Measurements from ENCODE around the gene GADL1.

GADL1 gene

DNA sequence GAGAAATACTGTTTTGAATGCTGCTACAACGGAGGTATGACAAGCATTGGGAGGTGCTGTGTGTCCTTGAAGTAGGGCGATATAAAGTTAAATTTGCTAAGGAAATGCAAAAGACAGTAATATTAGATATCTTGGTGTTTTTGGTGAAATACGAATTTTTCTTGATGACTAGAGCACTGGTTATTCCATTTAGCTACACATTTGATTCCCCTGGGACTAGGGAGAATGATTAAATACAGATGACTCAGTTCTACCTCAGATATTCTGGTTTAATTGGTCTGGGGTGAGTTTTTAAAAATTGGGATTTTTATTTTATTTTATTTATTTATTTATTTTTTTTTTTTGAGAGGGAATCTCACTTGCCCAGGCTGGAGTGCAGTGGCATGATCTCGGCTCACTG lies 18.7 kb upstream of the GADL1 start:
- no peak for DNase-seq
- no peak overlapping the region for H3K27ac ChIP-seq (ENCODE audit: insufficient read depth in 1 of 2, low read depth in 1 of 2, low read length in 2 of 2, poor library complexity in 1 of 2, severe bottlenecking in 2 of 2)
- H3K36me3 ChIP-seq (ENCODE audit: control insufficient read depth in 4 of 4, insufficient read depth in 4 of 4, low read length in 3 of 4): no peaks in the 10 kb centered on the region
- H3K9me3 ChIP-seq (ENCODE audit: control extremely low read depth in 1 of 5, control insufficient read depth in 4 of 5, insufficient read depth in 2 of 5, low read depth in 1 of 5, low read length in 4 of 5): no peaks in the 10 kb centered on the region
- H3K4me1 ChIP-seq (ENCODE audit: control extremely low read depth in 1 of 4, control insufficient read depth in 4 of 4, insufficient read depth in 4 of 4, low read length in 3 of 4): no peaks in the 10 kb centered on the region
- ChIA-PET CTCF (no interaction called here), POLR2A (no interaction called here)
- no peak overlapping the region for H3K4me3 ChIP-seq (ENCODE audit: control insufficient read depth in 1 of 7, extremely low read depth in 1 of 7, insufficient read depth in 4 of 7, low read depth in 2 of 7, low read length in 6 of 7)
- 93% methylated on average over 2 of the region's 4 CpGs for WGBS (ENCODE audit: insufficient coverage)
- H3K27me3 ChIP-seq (replicated peaks in 2 of 5; ENCODE audit: control insufficient read depth in 4 of 5, insufficient read depth in 5 of 5, low read length in 4 of 5): no peaks in the 10 kb centered on the region

- POLR2A ChIA-PET: no interaction called here
- Histone ChIP-seq H3K4me1 (ENCODE audit: control extremely low read depth in 1 of 4, control insufficient read depth in 4 of 4, insufficient read depth in 4 of 4, low read length in 3 of 4) (no peaks in the 10 kb centered on the region), H3K27ac (ENCODE audit: insufficient read depth in 1 of 2, low read depth in 1 of 2, low read length in 2 of 2, poor library complexity in 1 of 2, severe bottlenecking in 2 of 2) (no peak overlapping the region), H3K27me3 (replicated peaks in 2 of 5; ENCODE audit: control insufficient read depth in 4 of 5, insufficient read depth in 5 of 5, low read length in 4 of 5) (no peaks in the 10 kb centered on the region), H3K36me3 (ENCODE audit: control insufficient read depth in 4 of 4, insufficient read depth in 4 of 4, low read length in 3 of 4) (no peaks in the 10 kb centered on the region), H3K9me3 (ENCODE audit: control extremely low read depth in 1 of 5, control insufficient read depth in 4 of 5, insufficient read depth in 2 of 5, low read depth in 1 of 5, low read length in 4 of 5) (no peaks in the 10 kb centered on the region), H3K4me3 (ENCODE audit: control insufficient read depth in 1 of 7, extremely low read depth in 1 of 7, insufficient read depth in 4 of 7, low read depth in 2 of 7, low read length in 6 of 7) (no peak overlapping the region)
- CTCF ChIA-PET: no interaction called here
- no peak for DNase-seq
Measured at GRCh38 chr3:30912301-30912700, 17.8 kb upstream of the GADL1 start.

DNA sequence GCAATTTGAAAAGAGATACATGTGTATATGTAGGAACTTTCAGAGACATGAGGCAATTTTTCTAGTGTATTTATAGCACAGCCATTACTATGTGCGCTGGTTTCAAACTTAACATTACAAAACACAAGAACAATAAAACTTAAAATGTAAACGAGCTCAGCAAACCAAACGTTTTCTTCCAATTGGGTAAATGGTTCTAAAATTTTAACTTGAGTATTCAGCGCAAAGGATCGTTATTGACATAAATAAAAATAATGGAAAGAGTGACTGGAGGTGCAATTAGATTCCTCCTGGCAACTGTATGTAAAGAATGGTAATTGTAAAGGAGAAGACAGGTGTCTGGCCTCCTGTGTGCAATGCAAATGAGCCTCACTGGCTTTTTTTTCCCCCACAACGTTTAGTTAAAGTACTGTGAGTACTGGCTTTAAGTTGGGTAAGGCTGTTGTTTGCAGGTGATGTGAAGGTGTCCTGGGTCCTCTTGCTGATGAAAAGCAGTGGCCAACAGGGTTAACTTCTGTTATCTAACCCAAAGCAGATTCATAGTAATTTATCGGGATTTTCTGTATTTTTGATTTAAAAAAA lies 14.1 kb upstream of the GADL1 start:
- ChIA-PET POLR2A (no interaction called here), CTCF (interaction anchor here (1.2 kb wide), 1 partner anchor 25 kb away, joined by 5 read pairs; no protein-coding TSS in a partner anchor)
- Histone ChIP-seq H3K4me3 (ENCODE audit: control insufficient read depth in 1 of 7, extremely low read depth in 1 of 7, insufficient read depth in 4 of 7, low read depth in 2 of 7, low read length in 6 of 7) (no peak overlapping the region), H3K27ac (ENCODE audit: insufficient read depth in 1 of 2, low read depth in 1 of 2, low read length in 2 of 2, poor library complexity in 1 of 2, severe bottlenecking in 2 of 2) (no peak overlapping the region), H3K9me3 (ENCODE audit: control extremely low read depth in 1 of 5, control insufficient read depth in 4 of 5, insufficient read depth in 2 of 5, low read depth in 1 of 5, low read length in 4 of 5) (peaks cover 0 to 2% (median 0%) of the 10 kb centered on the region in 5 experiments), H3K36me3 (ENCODE audit: control insufficient read depth in 4 of 4, insufficient read depth in 4 of 4, low read length in 3 of 4) (no peaks in the 10 kb centered on the region), H3K27me3 (replicated peaks in 2 of 5; ENCODE audit: control insufficient read depth in 4 of 5, insufficient read depth in 5 of 5, low read length in 4 of 5) (no peaks in the 10 kb centered on the region), H3K4me1 (ENCODE audit: control extremely low read depth in 1 of 4, control insufficient read depth in 4 of 4, insufficient read depth in 4 of 4, low read length in 3 of 4) (no peaks in the 10 kb centered on the region)
- 80% methylated on average over 5 of the region's 7 CpGs for WGBS (ENCODE audit: insufficient coverage)
- DNase-seq: no peak

DNA sequence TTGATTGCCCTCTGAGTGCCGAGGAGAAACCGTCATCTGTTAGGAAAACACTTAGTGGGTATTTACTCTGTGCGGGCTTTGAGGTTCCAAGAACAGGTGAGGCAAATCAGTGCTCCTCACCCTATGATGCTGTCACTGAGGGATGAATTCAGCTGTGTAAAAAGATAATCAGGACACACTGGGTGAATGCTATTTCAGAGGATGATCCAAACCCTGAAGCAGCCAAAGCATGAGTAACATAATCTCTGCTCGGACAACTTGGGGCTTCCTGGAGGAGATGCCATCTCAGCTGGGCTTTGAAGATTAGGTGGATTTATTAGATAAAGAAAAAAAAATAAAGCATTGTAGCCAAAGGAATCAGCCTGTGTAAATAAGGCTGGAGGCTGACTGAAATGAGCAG lies 10.5 kb upstream of the GADL1 start:
- no peak for DNase-seq
- no peaks in the 10 kb centered on the region for H3K36me3 ChIP-seq (ENCODE audit: control insufficient read depth in 4 of 4, insufficient read depth in 4 of 4, low read length in 3 of 4)

GRCh38 chr3:30895329-30895728 lies 868 bp upstream of the GADL1 start:
- Histone ChIP-seq H3K4me1 (ENCODE audit: control extremely low read depth in 1 of 4, control insufficient read depth in 4 of 4, insufficient read depth in 4 of 4, low read length in 3 of 4) (peaks cover 2 to 11% (median 9%) of the 10 kb centered on the region in 4 experiments), H3K27ac (ENCODE audit: insufficient read depth in 1 of 2, low read depth in 1 of 2, low read length in 2 of 2, poor library complexity in 1 of 2, severe bottlenecking in 2 of 2) (no peak overlapping the region), H3K9me3 (ENCODE audit: control extremely low read depth in 1 of 5, control insufficient read depth in 4 of 5, insufficient read depth in 2 of 5, low read depth in 1 of 5, low read length in 4 of 5) (no peaks in the 10 kb centered on the region), H3K27me3 (replicated peaks in 2 of 5; ENCODE audit: control insufficient read depth in 4 of 5, insufficient read depth in 5 of 5, low read length in 4 of 5) (peaks cover 2 to 39% (median 10%) of the 10 kb centered on the region in 5 experiments), H3K4me3 (ENCODE audit: control insufficient read depth in 1 of 7, extremely low read depth in 1 of 7, insufficient read depth in 4 of 7, low read depth in 2 of 7, low read length in 6 of 7) (no peak overlapping the region), H3K36me3 (ENCODE audit: control insufficient read depth in 4 of 4, insufficient read depth in 4 of 4, low read length in 3 of 4) (no peaks in the 10 kb centered on the region)
- ChIA-PET POLR2A (no interaction called here), CTCF (no interaction called here)
- DNase-seq: no peak
- WGBS (ENCODE audit: insufficient coverage): 96% methylated on average over 3 of the region's 5 CpGs

More for the DNA sequence above, 10.5 kb upstream of the GADL1 start:
- no peaks in the 10 kb centered on the region for H3K4me1 ChIP-seq (ENCODE audit: control extremely low read depth in 1 of 4, control insufficient read depth in 4 of 4, insufficient read depth in 4 of 4, low read length in 3 of 4)
- H3K27ac ChIP-seq (ENCODE audit: insufficient read depth in 1 of 2, low read depth in 1 of 2, low read length in 2 of 2, poor library complexity in 1 of 2, severe bottlenecking in 2 of 2): no peak overlapping the region
- no peak overlapping the region for H3K4me3 ChIP-seq (ENCODE audit: control insufficient read depth in 1 of 7, extremely low read depth in 1 of 7, insufficient read depth in 4 of 7, low read depth in 2 of 7, low read length in 6 of 7)
- peaks cover 0 to 2% (median 0%) of the 10 kb centered on the region in 5 experiments for H3K9me3 ChIP-seq (ENCODE audit: control extremely low read depth in 1 of 5, control insufficient read depth in 4 of 5, insufficient read depth in 2 of 5, low read depth in 1 of 5, low read length in 4 of 5)
- 97% methylated on average over 4 of the region's 4 CpGs for WGBS (ENCODE audit: insufficient coverage)
- ChIA-PET CTCF (no interaction called here), POLR2A (no interaction called here)
- H3K27me3 ChIP-seq (replicated peaks in 2 of 5; ENCODE audit: control insufficient read depth in 4 of 5, insufficient read depth in 5 of 5, low read length in 4 of 5): no peaks in the 10 kb centered on the region

GRCh38 chr3:30893678-30894325 lies 659 bp downstream of the GADL1 start:
- peak overlapping the region in 6 of 7 experiments; percentile 54 to 79 (median 68) for H3K4me3 ChIP-seq (ENCODE audit: control insufficient read depth in 1 of 7, extremely low read depth in 1 of 7, insufficient read depth in 4 of 7, low read depth in 2 of 7, low read length in 6 of 7)
- H3K27ac ChIP-seq (ENCODE audit: insufficient read depth in 1 of 2, low read depth in 1 of 2, low read length in 2 of 2, poor library complexity in 1 of 2, severe bottlenecking in 2 of 2): no peak overlapping the region

DNA sequence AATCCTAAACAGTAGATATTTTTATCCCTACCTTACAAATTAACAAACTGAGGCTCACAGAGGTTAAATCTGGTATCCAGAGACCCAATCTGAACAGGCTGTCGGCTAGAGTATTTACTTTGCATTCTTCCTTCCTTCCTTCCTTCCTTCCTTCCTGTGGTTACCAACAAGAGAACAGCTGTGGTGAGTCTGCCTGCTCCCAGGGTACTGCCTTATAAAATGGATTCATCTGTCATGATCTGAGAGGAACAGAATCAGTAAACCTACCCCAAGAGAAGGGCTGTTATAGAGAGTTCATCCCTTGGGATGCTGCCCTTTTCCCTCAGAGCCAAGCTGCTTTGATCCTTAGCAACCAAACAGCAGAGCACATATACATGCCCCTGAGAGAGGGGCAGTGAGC lies 3.6 kb downstream of the GADL1 start:
- POLR2A ChIA-PET: no interaction called here

More at GRCh38 chr3:30893678-30894325, 659 bp downstream of the GADL1 start:
- 64% methylated on average over 6 of the region's 8 CpGs for WGBS (ENCODE audit: insufficient coverage)
- POLR2A ChIA-PET: no interaction called here
- Histone ChIP-seq H3K27me3 (replicated peaks in 2 of 5; ENCODE audit: control insufficient read depth in 4 of 5, insufficient read depth in 5 of 5, low read length in 4 of 5) (peaks cover 2 to 39% (median 10%) of the 10 kb centered on the region in 5 experiments), H3K4me1 (ENCODE audit: control extremely low read depth in 1 of 4, control insufficient read depth in 4 of 4, insufficient read depth in 4 of 4, low read length in 3 of 4) (peaks cover 2 to 11% (median 9%) of the 10 kb centered on the region in 4 experiments), H3K36me3 (ENCODE audit: control insufficient read depth in 4 of 4, insufficient read depth in 4 of 4, low read length in 3 of 4) (no peaks in the 10 kb centered on the region), H3K9me3 (ENCODE audit: control extremely low read depth in 1 of 5, control insufficient read depth in 4 of 5, insufficient read depth in 2 of 5, low read depth in 1 of 5, low read length in 4 of 5) (no peaks in the 10 kb centered on the region)
- CTCF ChIA-PET: no interaction called here
- peak in 1 of 3 donors; percentile 20 for DNase-seq

More for the DNA sequence above, 3.6 kb downstream of the GADL1 start:
- Histone ChIP-seq H3K4me1 (ENCODE audit: control extremely low read depth in 1 of 4, control insufficient read depth in 4 of 4, insufficient read depth in 4 of 4, low read length in 3 of 4) (peaks cover 2 to 11% (median 9%) of the 10 kb centered on the region in 4 experiments), H3K9me3 (ENCODE audit: control extremely low read depth in 1 of 5, control insufficient read depth in 4 of 5, insufficient read depth in 2 of 5, low read depth in 1 of 5, low read length in 4 of 5) (peaks cover 0 to 11% (median 2%) of the 10 kb centered on the region in 5 experiments), H3K27ac (ENCODE audit: insufficient read depth in 1 of 2, low read depth in 1 of 2, low read length in 2 of 2, poor library complexity in 1 of 2, severe bottlenecking in 2 of 2) (no peak overlapping the region), H3K36me3 (ENCODE audit: control insufficient read depth in 4 of 4, insufficient read depth in 4 of 4, low read length in 3 of 4) (no peaks in the 10 kb centered on the region), H3K27me3 (replicated peaks in 2 of 5; ENCODE audit: control insufficient read depth in 4 of 5, insufficient read depth in 5 of 5, low read length in 4 of 5) (peaks cover 2 to 39% (median 10%) of the 10 kb centered on the region in 5 experiments), H3K4me3 (ENCODE audit: control insufficient read depth in 1 of 7, extremely low read depth in 1 of 7, insufficient read depth in 4 of 7, low read depth in 2 of 7, low read length in 6 of 7) (no peak overlapping the region)
- 0% methylated on average over 1 of the region's 1 CpG for WGBS (ENCODE audit: insufficient coverage)
- CTCF ChIA-PET: no interaction called here
- DNase-seq: peak in 2 of 3 donors; percentile 7 to 24

All from common myeloid progenitor, CD34-positive (primary cell).